Measurements from ENCODE around the gene SCUBE3.

The SCUBE3 gene

DNA sequence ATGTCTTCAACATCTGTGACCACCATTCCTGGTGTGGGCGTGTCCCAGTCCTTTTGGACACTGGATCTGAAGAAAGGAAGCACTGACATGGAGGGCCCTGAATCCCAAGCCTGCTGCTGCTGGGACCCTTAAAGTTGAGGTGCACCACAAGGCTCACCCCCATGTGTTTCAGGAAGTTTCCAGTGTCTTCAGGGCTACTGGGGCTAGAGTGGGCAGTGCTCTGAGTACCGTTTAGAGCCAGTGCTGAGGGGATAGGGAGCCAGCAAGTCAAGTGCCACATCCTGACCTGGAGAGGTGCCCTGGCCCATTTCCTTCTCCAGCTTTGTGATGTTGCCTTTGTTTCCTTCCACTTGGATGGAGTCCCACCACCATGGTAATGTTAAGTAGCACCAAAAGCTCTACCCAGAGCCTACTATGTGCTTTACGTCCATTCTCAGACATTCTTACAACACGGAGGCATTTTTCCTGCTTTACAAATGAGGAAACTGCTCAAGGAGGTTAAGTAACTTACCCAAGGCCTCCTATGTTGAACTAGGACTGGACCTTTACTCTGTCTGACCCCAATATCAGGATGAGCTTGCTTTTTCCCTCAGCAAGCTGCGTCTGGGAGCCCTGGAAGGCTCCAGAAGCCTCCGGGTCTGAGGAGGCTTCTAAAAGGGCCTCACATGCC, 83.3 kb downstream of the SCUBE3 start:
- H3K4me3 ChIP-seq (ENCODE audit: low read length): no peak overlapping the region
- DNase-seq (ENCODE audit: low read depth): no peak
- TF ChIP-seq CTCF (conservative IDR thresholded peaks at IDR 0.05; ENCODE audit: low read length): no peak

GRCh38 chr6:35297601-35298481, 84.1 kb downstream of the SCUBE3 start, which contains the start of gene DEF6:
Gene DEF6 (plus strand): TSS chr6:35297818. CDS start chr6:35297857, 39 bp downstream.
- peak within 1 kb of the TSS; percentile 46 for H3K4me3 ChIP-seq (ENCODE audit: low read length)
- DNase-seq (ENCODE audit: low read depth): peak; percentile 68
- TF ChIP-seq CTCF (conservative IDR thresholded peaks at IDR 0.05; ENCODE audit: low read length): peak; percentile 58

GRCh38 chr6:35298625-35299140, 84.9 kb downstream of the SCUBE3 start:
- H3K4me3 ChIP-seq (ENCODE audit: low read length): no peak overlapping the region

DNA sequence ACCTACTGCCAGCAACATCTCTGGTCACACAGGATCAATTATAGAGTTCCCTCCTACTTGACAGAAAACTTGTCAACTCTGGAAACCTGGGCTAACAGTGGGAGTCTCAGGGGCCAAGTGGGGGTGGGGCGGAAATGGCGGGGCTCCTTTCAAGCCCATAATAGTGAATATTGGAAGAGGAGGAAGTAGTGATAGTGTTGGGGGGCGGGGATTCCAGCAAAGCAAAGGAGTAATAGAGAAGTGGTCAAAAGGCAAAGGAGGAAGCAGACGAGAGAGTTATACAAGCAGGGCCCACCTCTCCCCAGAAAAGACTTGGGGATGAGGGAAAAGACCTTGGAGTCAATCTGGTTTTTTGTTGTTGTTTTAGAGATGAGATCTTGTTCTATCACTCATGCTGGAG, 85.9 kb downstream of the SCUBE3 start:
- TF ChIP-seq CTCF (conservative IDR thresholded peaks at IDR 0.05; ENCODE audit: low read length): no peak
- no peak overlapping the region for H3K4me3 ChIP-seq (ENCODE audit: low read length)
- no peak for DNase-seq (ENCODE audit: low read depth)

More at GRCh38 chr6:35298625-35299140, 84.9 kb downstream of the SCUBE3 start:
- DNase-seq (ENCODE audit: low read depth): no peak
- TF ChIP-seq CTCF (conservative IDR thresholded peaks at IDR 0.05; ENCODE audit: low read length): no peak

- TF ChIP-seq CTCF (conservative IDR thresholded peaks at IDR 0.05; ENCODE audit: low read length): no peak
- no peak for DNase-seq (ENCODE audit: low read depth)
- no peak overlapping the region for H3K4me3 ChIP-seq (ENCODE audit: low read length)
These were observed 87.1 kb downstream of the SCUBE3 start for GRCh38 chr6:35300848-35301247.
